Neuronal stem cell (in vitro differentiated cells): ENCODE results near the gene PDF.

Experiments
- DNase-seq: peaks from one replicate; pipeline ENCODE4 v3.0.0-alpha.2; 2013; ENCODE audit warnings: low spot score
- H2AFZ ChIP-seq: one replicate; pipeline ENCODE4 v1.6.1; 2013; ENCODE audit warnings: mild to moderate bottlenecking, low read length, inconsistent platforms
- H2AK5ac ChIP-seq: 2 replicates; pipeline ENCODE4 v1.6.1; 2013; ENCODE audit warnings: low read depth, mild to moderate bottlenecking, inconsistent platforms, low read length, moderate library complexity, mixed read lengths
- H2BK120ac ChIP-seq: 2 replicates; pipeline ENCODE4 v1.6.1; 2013; ENCODE audit warnings: low read depth, mild to moderate bottlenecking, inconsistent platforms, low read length, moderate library complexity, mixed read lengths
- H2BK12ac ChIP-seq: one replicate; pipeline ENCODE4 v1.6.1; 2013; ENCODE audit warnings: low read length, inconsistent platforms
- H2BK15ac ChIP-seq: 2 replicates; pipeline ENCODE4 v1.6.1; 2013; ENCODE audit warnings: mild to moderate bottlenecking, low read length, inconsistent platforms, mixed read lengths
- H2BK5ac ChIP-seq: one replicate; pipeline ENCODE4 v1.6.1; 2013; ENCODE audit warnings: inconsistent platforms, mild to moderate bottlenecking, low read length, moderate library complexity
- H3K14ac ChIP-seq: one replicate; pipeline ENCODE4 v1.6.1; 2013; ENCODE audit warnings: low read length, inconsistent platforms
- H3K18ac ChIP-seq: 2 replicates; pipeline ENCODE4 v1.6.1; 2013; ENCODE audit warnings: low read length, inconsistent platforms
- H3K23ac ChIP-seq: 2 replicates; pipeline ENCODE4 v1.6.1; 2013; ENCODE audit warnings: low read depth, mild to moderate bottlenecking, mixed read lengths, low read length, inconsistent platforms; ENCODE audit not compliant: poor library complexity
- H3K27ac ChIP-seq: replicated peaks from 3 replicates; pipeline ENCODE4 v1.5.1; 2013; ENCODE audit warnings: low read length, inconsistent platforms
- H3K27me3 ChIP-seq, 3 experiments: 2 replicates each; pipeline ENCODE4 v1.6.1; 2013; ENCODE audit warnings: low read length in 3 of 3, mild to moderate bottlenecking in 2 of 3, inconsistent platforms in 1 of 3, low read depth in 1 of 3, mixed read lengths in 1 of 3, moderate library complexity in 1 of 3; ENCODE audit not compliant: control insufficient read depth in 3 of 3, insufficient read depth in 3 of 3
- H3K36me3 ChIP-seq, 2 donors: replicated peaks in 1 of 2; 2 replicates each; pipeline ENCODE4 v1.6.1; 2013; ENCODE audit warnings: low read length in 2 of 2; ENCODE audit not compliant: control insufficient read depth in 2 of 2, insufficient read depth in 2 of 2
- H3K4ac ChIP-seq: 2 replicates; pipeline ENCODE4 v1.6.1; 2013; ENCODE audit warnings: inconsistent platforms, mild to moderate bottlenecking, low read length, moderate library complexity
- H3K4me1 ChIP-seq, 2 donors: 1 replicate in 1 of 2; 2 replicates in 1 of 2; pipeline ENCODE4 v1.6.1; 2013; ENCODE audit warnings: low read length in 2 of 2, low read depth in 1 of 2; ENCODE audit not compliant: control insufficient read depth in 2 of 2, insufficient read depth in 1 of 2
- H3K4me2 ChIP-seq: one replicate; pipeline ENCODE4 v1.6.1; 2013; ENCODE audit warnings: mild to moderate bottlenecking, low read length, inconsistent platforms; ENCODE audit not compliant: insufficient read depth, poor library complexity, severe bottlenecking
- H3K4me3 ChIP-seq, 2 donors: 2 replicates each; pipeline ENCODE4 v1.5.1; 2013; ENCODE audit warnings: low read length in 2 of 2, mild to moderate bottlenecking in 2 of 2, inconsistent platforms in 1 of 2, moderate library complexity in 1 of 2
- H3K79me1 ChIP-seq: one replicate; pipeline ENCODE4 v1.6.1; 2013; ENCODE audit warnings: low read depth, mild to moderate bottlenecking, inconsistent platforms, low read length, moderate library complexity
- H3K9ac ChIP-seq: one replicate; pipeline ENCODE4 v1.6.1; 2013; ENCODE audit warnings: mild to moderate bottlenecking, low read depth, low read length, inconsistent platforms; ENCODE audit not compliant: poor library complexity
- H3K9me3 ChIP-seq, 2 donors: replicated peaks in 1 of 2; 2 replicates each; pipeline versions ENCODE3 to v1.6.1; 2013; ENCODE audit warnings: low read length in 2 of 2, mild to moderate bottlenecking in 2 of 2, inconsistent platforms in 1 of 2, low read depth in 1 of 2, mixed read lengths in 1 of 2, moderate library complexity in 1 of 2; ENCODE audit not compliant: control insufficient read depth in 2 of 2, insufficient read depth in 1 of 2
- H4K8ac ChIP-seq: one replicate; pipeline ENCODE4 v1.6.1; 2013; ENCODE audit warnings: low read depth, mild to moderate bottlenecking, inconsistent platforms, low read length, moderate library complexity
- H4K91ac ChIP-seq: one replicate; pipeline ENCODE4 v1.6.1; 2013; ENCODE audit warnings: low read length, low read depth, mild to moderate bottlenecking, inconsistent platforms; ENCODE audit not compliant: poor library complexity
- WGBS, 2 donors: extraction: QIAGEN DNeasy Blood & Tissue Kit; methylation state at CpG; one replicate each; pipeline ENCODE4 v1.1.7; 2013; ENCODE audit warnings: missing lambda C conversion rate in 2 of 2, mixed read lengths in 1 of 2; ENCODE audit not compliant: insufficient read length in 2 of 2, insufficient replicate concordance in 1 of 2; ENCODE audit errors: extremely low coverage in 2 of 2; 5-methylcytosine and 5-hydroxymethylcytosine counted together

The PDF gene

GRCh38 chr16:69318177-69318910 is 12.0 kb downstream of the PDF start:
- Histone ChIP-seq H3K27ac (no peak overlapping the region), H3K23ac (no peak overlapping the region)

GRCh38 chr16:69316595-69317034 is 13.8 kb downstream of the PDF start:
- Histone ChIP-seq H2AFZ (no peak overlapping the region), H2BK120ac (no peak overlapping the region), H3K36me3 (peaks cover 63 to 85% of the 10 kb centered on the region in 2 donors), H3K79me1 (peaks cover 16% of the 10 kb centered on the region), H4K8ac (no peak overlapping the region), H3K4me1 (peaks cover 2% of the 10 kb centered on the region in 2 donors), H2BK12ac (peak overlapping the region; percentile 16), H3K18ac (no peak overlapping the region), H3K4me3 (peak overlapping the region in 1 of 2 donors; percentile 20), H3K23ac (peak overlapping the region; percentile 89), H3K9me3 (no peaks in the 10 kb centered on the region), H3K4ac (no peak overlapping the region), H3K27me3 (no peaks in the 10 kb centered on the region), H4K91ac (no peak overlapping the region), H2BK15ac (no peak overlapping the region), H3K14ac (no peak overlapping the region), H2BK5ac (peak overlapping the region; percentile 39), H2AK5ac (no peak overlapping the region), H3K4me2 (no peak overlapping the region), H3K27ac (no peak overlapping the region), H3K9ac (peak overlapping the region; percentile 12)
- WGBS, 2 donors = no CpG with 5 or more reads among the region's 17 CpGs
- DNase-seq = no peak

More at GRCh38 chr16:69318177-69318910, 12.0 kb downstream of the PDF start:
- DNase-seq = no peak
- Histone ChIP-seq H4K8ac (no peak overlapping the region), H3K14ac (no peak overlapping the region), H2BK12ac (no peak overlapping the region), H3K27me3 (no peaks in the 10 kb centered on the region), H3K4me1 (no peaks in the 10 kb centered on the region), H2BK120ac (no peak overlapping the region), H2BK5ac (no peak overlapping the region), H3K9ac (no peak overlapping the region), H3K4ac (no peak overlapping the region), H2BK15ac (no peak overlapping the region), H3K79me1 (peaks cover 18% of the 10 kb centered on the region), H3K4me3 (no peak overlapping the region), H3K4me2 (no peak overlapping the region), H4K91ac (no peak overlapping the region), H2AK5ac (no peak overlapping the region), H3K36me3 (peaks cover 76 to 97% of the 10 kb centered on the region in 2 donors), H3K18ac (no peak overlapping the region), H2AFZ (no peak overlapping the region), H3K9me3 (peaks cover 0 to 1% of the 10 kb centered on the region in 2 donors)
- WGBS, 2 donors = no CpG with 5 or more reads among the region's 30 CpGs

GRCh38 chr16:69315486-69316311 is 14.7 kb downstream of the PDF start:
- H3K79me1 ChIP-seq = peaks cover 20% of the 10 kb centered on the region
- H2BK5ac ChIP-seq = no peak overlapping the region
- no peak overlapping the region for H3K4me2 ChIP-seq
- H3K18ac ChIP-seq = no peak overlapping the region
- H2BK12ac ChIP-seq = no peak overlapping the region
- no peak for DNase-seq
- H3K4me3 ChIP-seq = no peak overlapping the region
- no peak overlapping the region for H2BK120ac ChIP-seq
- no peak overlapping the region for H3K4ac ChIP-seq
- WGBS, 2 donors = no CpG with 5 or more reads among the region's 30 CpGs
- H3K14ac ChIP-seq = no peak overlapping the region
- H4K91ac ChIP-seq = no peak overlapping the region
- H3K27ac ChIP-seq = no peak overlapping the region
- H3K27me3 ChIP-seq = no peaks in the 10 kb centered on the region
- H3K23ac ChIP-seq = peak overlapping the region; percentile 89
- H3K9ac ChIP-seq = no peak overlapping the region
- no peaks in the 10 kb centered on the region for H3K9me3 ChIP-seq
- H4K8ac ChIP-seq = no peak overlapping the region
- H2AFZ ChIP-seq = no peak overlapping the region
- H3K36me3 ChIP-seq = peaks cover 54 to 76% of the 10 kb centered on the region in 2 donors
- no peak overlapping the region for H2BK15ac ChIP-seq
- peaks cover 2% of the 10 kb centered on the region in 2 donors for H3K4me1 ChIP-seq
- no peak overlapping the region for H2AK5ac ChIP-seq

- no peak overlapping the region for H3K23ac ChIP-seq
- H2BK5ac ChIP-seq = no peak overlapping the region
- H4K91ac ChIP-seq = no peak overlapping the region
- H3K14ac ChIP-seq = no peak overlapping the region
- H3K36me3 ChIP-seq = peaks cover 42 to 64% of the 10 kb centered on the region in 2 donors
- no peak overlapping the region for H3K18ac ChIP-seq
- no peak overlapping the region for H2AK5ac ChIP-seq
- no peak overlapping the region for H2BK15ac ChIP-seq
- peaks cover 2% of the 10 kb centered on the region in 2 donors for H3K4me1 ChIP-seq
- WGBS, 2 donors = no CpG with 5 or more reads among the region's 11 CpGs
- no peak overlapping the region for H2BK120ac ChIP-seq
- H2BK12ac ChIP-seq = no peak overlapping the region
- no peak overlapping the region for H3K4me2 ChIP-seq
- DNase-seq = no peak
- H3K9me3 ChIP-seq = no peaks in the 10 kb centered on the region
- no peak overlapping the region for H3K4me3 ChIP-seq
- H3K4ac ChIP-seq = no peak overlapping the region
- no peak overlapping the region for H4K8ac ChIP-seq
- H3K27ac ChIP-seq = no peak overlapping the region
- peaks cover 20% of the 10 kb centered on the region for H3K79me1 ChIP-seq
- no peak overlapping the region for H2AFZ ChIP-seq
- H3K9ac ChIP-seq = no peak overlapping the region
- no peaks in the 10 kb centered on the region for H3K27me3 ChIP-seq
Observed at GRCh38 chr16:69314534-69314933, 15.9 kb downstream of the PDF start.
